HG03159 (cell line): Measurements from ENCODE around the gene UQCC3.
"Not testable (repeated sequence)": the region's sequence is repeated elsewhere in the genome, so short reads cannot be mapped to it uniquely, and the experiment has no call there.

ENCODE experiments used
- ATAC-seq: cut with Tn5 transposase; IDR thresholded peaks from one replicate; pipeline ENCODE4 v1.9.1; 2021; ENCODE audit warnings: mild to moderate bottlenecking, moderate library complexity; ENCODE audit not compliant: unreplicated experiment

UQCC3 gene, protein sequence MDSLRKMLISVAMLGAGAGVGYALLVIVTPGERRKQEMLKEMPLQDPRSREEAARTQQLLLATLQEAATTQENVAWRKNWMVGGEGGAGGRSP

DNA sequence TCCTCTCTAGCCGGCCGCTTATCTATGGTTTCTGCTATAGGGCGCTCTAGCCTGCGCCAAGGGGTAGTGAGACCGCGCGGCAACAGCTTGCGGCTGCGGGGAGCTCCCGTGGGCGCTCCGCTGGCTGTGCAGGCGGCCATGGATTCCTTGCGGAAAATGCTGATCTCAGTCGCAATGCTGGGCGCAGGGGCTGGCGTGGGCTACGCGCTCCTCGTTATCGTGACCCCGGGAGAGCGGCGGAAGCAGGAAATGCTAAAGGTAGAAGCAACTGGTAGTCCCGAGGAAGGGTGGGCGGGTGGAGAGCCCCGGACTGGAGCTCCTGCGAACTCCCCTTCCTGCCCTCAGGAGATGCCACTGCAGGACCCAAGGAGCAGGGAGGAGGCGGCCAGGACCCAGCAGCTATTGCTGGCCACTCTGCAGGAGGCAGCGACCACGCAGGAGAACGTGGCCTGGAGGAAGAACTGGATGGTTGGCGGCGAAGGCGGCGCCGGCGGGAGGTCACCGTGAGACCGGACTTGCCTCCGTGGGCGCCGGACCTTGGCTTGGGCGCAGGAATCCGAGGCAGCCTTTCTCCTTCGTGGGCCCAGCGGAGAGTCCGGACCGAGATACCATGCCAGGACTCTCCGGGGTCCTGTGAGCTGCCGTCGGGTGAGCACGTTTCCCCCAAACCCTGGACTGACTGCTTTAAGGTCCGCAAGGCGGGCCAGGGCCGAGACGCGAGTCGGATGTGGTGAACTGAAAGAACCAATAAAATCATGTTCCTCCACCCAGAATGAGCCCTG is at the start of gene UQCC3, which contains the start of gene LBHD1:
Gene UQCC3, plus strand, starts transcription at position 66 of the 782 bp plus-strand sequence. Its CDS starts 73 bp downstream, at position 139.
Gene LBHD1, minus strand, starts transcription at position 660 of the 782 bp plus-strand sequence. CDS start 2,236 bp downstream, outside the sequence.
- peak; percentile 64 for ATAC-seq

DNA sequence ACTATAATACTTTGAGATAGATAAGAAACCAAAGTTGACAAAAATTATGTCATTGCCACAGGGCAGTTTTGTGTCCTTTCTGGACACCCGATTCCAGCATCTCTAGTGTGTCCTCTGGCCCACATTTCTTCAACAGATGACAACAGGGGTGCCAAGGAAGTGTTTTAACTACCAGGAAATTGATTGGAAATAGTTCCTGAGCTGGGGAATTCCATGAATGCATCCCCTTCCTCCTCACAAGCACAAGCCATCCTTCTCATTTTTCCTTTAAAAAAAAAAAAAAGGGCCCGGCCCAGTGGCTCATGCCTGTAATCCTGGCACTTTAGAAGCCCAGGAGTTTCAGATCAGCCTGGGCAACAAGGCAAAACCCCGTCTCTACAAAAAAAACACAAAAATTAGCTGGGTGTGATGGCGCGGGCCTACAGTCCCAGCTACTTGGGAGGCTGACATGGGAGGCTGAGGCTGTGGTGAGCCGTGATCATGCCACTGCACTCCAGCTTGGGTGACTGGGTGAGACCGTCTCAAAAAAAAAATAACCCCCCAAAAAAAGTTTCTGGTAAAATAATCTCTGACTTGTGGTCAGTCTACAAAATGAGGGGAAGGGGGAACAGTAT is 48.9 kb upstream of the UQCC3 start:
- no peak for ATAC-seq

DNA sequence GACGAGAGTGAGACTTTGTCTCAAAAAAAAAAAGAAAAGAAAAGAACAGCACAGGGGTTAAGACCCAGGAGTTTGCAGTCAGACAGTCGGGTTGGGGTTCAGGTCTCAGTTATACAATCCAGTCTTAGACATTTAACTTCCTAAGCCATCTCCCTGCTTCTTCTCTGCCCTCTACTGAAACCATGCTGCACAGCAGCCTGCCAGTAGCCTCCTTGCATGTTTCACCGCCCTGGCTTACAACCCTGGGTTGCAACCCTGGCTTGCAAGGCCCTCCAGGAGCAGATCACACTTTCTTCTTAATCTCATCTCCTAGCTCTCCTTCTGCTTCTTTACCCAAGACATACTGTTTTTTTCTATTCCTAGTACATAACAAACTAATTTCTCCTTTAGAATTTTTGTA is 43.8 kb upstream of the UQCC3 start:
- ATAC-seq: no peak

DNA sequence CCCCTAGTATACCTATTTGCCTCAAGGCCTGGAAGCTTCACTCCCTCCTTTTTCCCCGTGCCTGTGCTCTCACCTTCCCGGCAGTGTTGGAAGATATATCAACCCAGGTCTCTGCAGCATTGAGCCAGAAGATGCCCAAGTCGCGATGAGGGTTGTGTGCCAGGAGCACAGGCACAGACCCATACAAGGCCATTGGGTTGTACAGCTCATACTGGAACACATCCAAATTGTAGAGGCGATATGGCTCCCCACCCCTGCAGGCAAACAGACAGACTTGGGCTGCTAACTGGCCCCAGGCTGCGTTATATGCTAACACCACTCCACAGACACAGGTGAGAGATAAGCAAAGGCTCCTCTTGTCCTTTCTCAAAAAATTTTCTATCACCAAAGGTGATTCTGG is 39.0 kb upstream of the UQCC3 start:
- no peak for ATAC-seq

DNA sequence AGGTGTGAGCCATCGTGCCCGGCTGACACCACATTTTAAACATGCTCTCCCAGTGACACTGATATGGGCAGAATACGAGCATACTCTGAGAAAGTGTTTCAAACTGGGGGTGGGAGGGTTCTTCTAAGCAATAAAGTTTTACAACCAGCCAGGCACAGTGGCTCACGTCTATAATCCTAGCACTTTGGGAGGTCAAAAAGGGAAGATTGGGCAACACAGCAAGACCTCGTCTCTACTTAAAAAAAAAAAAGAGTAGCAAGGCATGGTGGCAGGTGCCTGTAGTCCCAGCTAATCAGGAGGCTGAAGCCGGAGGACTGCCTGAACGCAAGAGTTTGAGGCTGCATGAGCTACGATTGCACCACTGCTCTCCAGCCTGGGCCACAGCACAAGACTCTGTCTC is 27.3 kb upstream of the UQCC3 start:
- ATAC-seq: no peak

DNA sequence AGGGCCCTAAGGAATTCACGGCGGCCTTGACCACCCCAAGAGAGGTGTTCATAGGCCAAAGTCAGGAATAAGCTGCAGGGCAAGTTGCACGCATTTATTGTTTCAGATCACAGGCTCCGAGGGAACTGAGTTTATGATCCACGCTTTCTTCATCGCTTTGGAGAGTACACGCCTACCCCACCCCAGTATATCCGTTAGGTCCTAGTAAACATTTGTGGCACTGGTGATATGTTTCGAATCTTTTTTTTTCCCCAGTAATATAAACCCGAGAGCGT is 25.9 kb upstream of the UQCC3 start:
- ATAC-seq: no peak

DNA sequence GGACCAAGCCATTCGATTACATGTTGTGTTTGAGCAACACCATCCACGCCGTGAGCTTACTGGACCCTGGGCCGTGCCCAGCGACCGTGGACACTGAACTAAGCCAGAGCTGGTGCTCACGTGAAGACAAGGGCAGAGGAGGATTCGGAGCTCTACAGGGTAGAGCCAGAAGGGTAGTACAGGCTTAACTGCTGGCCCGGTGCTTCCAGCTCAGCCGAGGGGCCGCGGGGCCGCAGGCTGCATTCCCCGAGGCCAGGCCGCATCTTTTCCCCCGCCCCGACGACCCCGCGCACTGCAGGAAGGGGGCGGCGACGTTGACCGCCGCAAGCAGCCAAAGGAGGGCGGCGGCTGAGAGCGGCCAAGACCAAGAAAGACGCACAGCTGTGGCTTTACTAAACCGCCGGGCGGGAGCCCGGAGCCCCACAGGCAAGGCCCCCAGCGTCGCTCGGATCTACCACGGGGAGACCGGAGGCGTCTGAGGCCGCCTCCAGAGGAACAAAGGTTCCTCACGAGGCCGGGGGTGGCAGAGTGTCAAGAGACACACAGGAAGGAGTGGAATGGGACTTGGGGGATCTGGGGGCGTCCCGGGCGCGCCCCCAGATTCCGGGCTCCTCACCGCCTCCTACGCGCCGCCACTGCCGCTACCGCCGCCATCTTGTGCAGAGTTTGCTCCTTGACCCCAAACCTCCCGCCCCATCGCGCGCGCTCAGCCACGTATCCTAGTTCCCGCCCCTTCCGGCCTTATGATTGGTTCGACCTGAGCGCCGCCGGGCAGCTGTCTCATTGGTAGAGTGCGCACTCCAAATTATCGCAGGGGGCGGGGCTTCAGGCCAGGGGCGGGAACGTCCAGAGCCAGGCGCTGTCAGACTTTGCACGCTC is 25.3 kb upstream of the UQCC3 start, which contains the start of gene GANAB:
Gene GANAB, minus strand, starts transcription at position 668 of the 879 bp plus-strand sequence. Its CDS starts 14 bp downstream, at position 654.
- peak; percentile 92 for ATAC-seq

DNA sequence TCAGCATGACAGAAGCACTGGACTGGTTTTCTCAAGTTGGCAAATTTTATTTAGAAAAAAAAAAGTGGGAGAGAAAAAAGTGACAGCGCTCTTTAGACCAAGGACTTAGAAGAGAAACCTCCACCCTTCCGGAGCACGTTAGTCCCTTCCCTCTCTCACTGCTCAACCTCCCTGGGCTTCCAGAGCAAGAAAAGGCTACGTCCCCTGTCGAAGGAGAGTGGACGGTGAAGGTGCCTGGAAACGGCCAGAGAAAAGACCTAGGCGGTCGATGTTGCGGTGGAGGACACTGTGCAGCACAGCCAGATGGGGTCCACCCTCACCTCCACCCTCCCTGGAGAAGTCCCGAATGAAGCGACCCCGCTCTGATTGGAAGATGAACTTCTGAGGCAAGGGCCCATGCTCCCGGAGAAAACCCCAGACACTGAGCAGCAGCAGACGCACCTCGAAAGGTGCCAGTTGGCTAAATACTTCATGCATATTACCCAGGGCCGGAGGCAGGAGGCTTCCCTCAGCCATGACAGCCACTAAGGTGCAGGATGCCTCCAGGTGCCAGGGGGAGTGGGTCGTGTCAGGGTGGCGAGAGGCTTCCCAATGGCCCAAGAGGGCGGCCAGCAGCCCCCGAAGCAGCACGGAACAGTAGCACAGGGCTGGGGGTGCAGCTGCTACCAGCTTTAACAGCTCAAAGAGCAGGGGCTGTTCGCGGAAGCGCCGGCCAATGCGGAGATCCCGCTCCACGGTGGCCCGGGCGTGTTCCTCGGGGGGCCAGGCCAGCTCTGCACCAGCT is 24.5 kb upstream of the UQCC3 start:
- ATAC-seq: peak; percentile 3

DNA sequence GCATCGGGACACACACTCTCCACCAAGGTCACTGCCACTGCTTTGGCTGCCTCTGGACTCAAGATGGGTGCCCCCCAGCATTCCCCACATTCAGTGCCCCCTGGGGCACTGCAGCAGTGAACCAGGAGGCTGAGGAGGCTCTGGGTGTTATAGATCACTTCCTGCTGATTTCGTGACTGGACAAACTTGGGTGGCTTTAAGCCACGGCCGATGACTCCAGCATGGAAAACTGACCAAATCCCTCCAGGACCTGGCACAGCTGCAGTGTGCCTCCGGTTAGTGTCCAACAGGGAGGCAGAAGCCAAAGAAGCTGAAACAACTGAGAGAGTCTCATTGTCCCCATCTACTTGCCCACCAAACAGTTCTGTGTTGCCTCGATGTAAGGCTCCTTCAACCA is 23.9 kb upstream of the UQCC3 start:
- no peak for ATAC-seq

DNA sequence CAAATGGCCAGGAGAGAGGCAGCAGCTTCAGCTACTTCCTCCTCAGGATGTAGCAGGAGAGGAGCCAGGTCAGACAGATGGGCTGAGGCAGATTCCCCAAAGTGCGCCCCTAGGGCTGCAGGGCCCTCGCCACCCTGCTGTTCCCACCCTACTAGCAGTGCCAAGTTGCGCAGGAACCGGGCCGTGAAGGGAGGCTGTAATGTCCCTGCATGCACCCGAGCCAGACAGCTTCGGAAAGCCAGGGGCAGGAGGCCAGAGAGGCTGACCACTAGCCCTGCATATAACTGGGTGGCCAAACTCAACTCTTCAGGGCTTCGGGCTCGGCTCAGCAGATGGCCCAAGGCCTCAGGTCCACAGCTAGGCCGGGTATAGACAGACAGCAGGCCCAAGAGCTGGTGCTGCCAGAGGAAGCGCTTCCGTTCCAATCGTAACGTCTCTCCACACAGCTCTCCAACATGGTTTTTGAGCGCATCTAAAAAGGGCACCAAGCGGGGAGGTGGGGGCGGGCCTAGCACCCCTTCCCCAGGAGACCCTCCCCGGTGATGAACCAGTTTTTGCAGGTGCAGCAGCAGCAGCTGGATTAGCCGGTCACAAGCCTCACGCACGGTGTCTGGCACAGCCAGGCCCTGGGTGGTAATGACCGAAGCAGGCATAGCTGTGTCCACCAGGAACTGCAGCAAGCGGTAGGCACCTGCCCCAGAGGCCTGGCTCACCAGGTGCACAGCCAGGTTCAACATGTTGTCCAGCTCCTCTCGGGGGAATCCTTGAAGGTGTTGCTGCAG is 23.1 kb upstream of the UQCC3 start:
- ATAC-seq: no peak

DNA sequence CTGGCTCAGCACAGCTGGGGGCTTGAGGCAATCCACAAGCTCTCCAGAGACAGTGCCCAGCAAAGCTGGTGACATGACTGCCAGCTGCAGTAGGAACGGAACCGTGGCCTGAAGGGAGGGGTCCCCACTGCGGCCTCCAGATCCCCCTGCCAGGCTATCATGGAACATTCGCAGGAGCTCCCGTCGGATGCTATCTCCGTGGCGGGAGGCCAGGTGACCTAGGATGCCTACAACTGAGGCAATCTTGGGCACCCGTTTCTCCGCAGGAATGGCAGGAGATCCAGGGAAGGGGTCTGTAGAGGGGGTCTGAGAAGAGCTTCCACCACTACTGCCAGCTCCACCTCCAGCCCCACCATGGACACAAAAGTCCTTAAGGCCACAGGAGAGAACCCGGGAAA is 22.5 kb upstream of the UQCC3 start:
- ATAC-seq: no peak

DNA sequence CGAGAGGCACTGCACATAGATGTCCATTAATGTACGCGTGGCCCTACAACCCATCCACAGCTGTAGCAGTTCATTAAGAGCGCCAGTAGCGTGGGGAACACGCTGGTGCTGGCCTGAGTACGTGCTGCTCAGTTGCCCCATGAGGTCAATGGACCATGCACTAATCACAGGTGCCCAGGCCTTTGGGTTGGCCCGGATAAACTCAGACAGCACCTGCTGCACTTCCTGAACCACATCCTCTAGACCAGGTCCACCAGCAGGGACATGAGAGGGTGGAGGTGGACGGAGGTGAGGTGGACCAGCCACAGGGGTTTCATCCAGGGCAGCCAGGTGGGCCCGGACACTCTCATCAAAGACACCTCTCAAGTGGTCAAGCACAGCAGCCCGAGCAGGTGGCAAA is 22.0 kb upstream of the UQCC3 start:
- no peak for ATAC-seq

DNA sequence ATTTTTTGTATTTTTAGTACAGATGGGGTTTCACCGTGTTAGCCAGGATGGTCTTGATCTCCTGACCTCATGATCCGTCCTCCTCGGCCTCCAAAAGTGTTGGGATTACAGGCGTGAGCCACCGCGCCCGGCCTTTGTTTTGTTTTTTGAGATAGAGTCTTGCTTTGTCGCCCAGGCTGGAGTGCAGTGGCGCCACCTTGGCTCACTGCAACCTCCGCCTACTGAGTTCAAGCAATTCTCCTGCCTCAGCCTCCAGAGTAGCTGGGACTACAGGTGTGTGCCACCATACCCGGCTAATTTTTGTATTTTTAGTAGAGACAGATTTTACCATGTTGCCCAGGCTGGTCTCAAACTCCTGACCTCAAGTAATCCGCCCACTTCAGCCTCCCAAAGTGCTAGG is 21.2 kb upstream of the UQCC3 start:
- ATAC-seq: not testable (repeated sequence)

DNA sequence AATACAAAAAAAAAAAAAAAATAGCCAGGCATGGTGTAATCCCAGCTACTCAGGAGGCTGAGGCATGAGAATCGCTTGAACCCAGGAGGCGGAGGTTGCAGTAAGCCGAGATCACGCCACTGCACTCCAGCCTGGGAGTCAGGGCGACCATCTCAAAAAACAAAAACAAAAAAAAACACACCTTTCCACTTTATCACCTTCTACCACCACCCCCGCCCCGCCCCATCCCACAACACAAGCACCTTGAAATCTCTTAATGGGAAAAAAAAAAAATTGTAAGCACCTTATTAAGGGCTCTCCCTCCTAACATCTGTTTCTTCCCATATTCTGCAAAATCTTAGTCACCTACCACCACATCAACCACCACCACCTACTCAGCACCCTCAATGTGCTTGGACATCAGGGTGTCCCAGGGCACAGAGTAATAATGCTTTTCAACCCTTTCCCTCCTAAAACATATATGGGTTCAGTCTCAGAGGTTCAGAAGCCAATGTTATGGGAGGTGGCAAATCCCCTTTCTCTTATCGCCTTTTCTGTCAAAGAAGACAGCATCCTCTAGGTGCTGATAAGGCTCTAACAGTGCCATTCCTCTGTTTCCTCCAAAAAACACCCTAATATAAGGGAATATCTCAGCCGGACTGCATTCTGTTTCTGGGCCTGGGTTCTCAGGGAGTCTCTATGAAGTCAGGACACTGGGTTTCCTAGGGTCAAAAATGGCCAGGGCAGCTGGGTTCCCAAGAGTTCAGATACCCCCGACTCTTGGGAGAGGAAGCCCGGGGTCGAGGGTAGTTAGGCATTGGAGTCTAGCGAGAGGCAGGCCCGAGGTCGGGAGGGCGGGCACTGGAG is 19.1 kb upstream of the UQCC3 start:
- no peak for ATAC-seq

DNA sequence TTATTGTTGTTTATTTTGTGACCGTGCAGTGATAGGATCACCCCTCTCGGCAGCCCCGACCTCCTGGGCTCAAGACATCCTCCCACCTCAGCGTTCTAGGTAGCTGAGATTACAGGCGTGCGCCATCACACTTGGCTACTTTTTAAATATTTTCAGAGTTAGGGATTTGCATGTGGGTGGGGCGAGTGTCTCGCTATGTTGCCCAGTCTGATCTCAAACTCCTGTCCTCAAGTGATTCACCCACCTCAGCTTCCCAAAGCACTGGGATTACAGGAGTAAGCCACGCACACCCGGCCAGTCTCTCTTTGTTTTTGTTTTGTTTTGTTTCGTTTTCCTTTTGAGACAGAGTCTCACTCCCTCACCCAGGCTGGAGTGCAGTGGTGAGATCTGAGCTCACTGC is 17.2 kb upstream of the UQCC3 start:
- no peak for ATAC-seq

DNA sequence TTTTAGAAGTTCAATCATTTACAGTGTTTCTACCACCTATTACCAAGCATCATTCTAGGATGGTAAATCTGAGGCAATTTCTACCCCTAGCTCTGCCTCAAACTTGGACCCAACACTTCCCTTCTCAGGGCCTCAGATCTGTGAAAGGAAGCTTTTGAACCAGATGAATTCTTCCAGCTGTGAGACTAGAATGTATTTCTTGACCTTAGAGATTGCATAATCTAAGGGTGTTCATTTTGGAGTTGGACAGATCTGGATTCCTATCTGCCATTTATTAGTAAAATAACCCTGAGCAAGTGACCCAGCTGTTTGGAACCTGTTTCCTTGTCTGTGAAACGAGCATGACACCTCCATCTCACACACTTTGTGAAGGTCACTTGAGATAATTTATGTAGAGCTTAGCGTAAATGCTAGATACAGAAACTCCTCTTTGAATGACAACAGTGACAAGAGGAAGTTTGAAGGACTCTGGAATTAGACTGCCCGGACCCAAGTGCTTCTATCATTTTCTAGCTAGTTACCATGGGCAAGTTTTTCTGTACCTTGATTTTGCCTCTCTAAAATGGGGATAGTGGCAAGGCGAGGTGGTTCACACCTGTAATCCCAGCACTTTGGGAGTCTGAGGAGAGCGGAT is 14.6 kb upstream of the UQCC3 start:
- no peak for ATAC-seq

DNA sequence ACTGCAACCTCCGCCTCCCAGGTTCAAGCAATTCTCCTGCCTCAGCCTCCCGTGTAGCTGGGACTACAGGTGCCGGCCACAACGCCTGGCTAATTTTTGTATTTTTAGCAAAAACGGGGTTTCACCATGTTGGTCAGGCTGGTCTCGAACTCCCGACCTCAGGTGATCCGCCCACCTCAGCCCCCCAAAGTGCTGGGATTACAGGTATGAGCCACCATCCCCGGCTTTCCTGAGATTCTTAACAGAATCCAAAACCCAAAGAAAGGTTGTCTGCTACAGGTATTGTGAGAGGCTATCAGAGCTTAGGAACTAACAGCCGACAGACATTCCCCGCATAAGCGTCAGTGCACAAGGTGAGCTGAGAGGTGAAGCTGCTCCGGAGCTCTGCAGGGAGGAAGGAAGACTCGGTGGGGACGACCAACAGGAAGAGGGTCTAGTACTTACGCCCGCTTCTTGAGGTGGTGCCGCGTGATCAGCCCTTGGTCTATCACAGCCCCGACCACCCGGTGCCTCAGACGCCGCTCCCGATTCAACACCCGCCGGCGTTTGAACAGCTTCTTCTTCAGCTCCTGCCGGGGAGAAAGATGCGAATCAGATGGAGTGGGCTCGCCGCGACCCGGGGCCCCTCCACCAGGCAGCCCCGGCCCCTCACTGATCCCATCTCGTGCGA is 6.9 kb upstream of the UQCC3 start:
- peak; percentile 45 for ATAC-seq

DNA sequence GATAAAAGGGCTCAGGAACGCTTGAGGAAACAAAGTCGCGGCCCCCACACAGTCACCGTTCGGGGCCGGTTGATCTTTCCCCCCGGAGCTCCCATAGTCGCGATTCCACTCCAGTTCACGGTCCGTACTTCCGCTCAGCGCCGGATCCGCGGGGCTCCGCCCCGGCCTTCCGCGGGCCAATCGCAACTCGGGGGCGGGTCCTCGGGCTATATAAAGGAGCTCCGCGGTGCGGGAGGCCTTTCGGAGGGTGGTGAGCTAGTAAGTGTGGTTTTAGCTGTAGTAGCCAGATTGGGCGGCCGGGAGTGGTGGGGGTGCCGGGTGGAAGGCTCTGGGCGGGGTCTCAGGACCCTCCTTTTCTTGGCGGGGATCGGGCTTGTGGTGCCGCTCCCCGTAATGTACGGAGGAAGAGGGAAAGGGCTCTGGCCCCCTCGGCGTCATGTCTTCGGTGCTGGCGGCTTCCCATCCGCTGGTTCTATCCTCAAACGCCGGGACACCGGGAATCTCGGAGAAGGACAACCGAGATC is 6.3 kb upstream of the UQCC3 start, which contains the start of the genes C11orf98 and CSKMT:
Gene C11orf98, minus strand, starts transcription at position 136 of the 524 bp plus-strand sequence. Its CDS starts 41 bp downstream, at position 95.
Gene CSKMT, plus strand, starts transcription at position 238 of the 524 bp plus-strand sequence. CDS start 568 bp downstream, outside the sequence.
- ATAC-seq: peak; percentile 70
